Stimulated activated CD4-positive, alpha-beta T cell treated with anti-CD3 and anti-CD28 coated beads, Interleukin-12 subunit alpha, Interleukin-12 subunit beta, amount 100 ng/mL, for 48 hours (primary cell): ENCODE data around the gene CYTH3.

ENCODE experiments used
- DNase-seq, 3 donors: peaks; one replicate each; pipeline ENCODE4 v3.0.0-alpha.2; 2020; ENCODE audit warnings: low read depth in 2 of 3, low spot score in 1 of 3

Gene CYTH3

GRCh38 chr7:6167587-6168476, 104.6 kb downstream of the CYTH3 start:
- no peak for DNase-seq

- DNase-seq, result no peak
These were observed 105.3 kb downstream of the CYTH3 start for GRCh38 chr7:6167004-6167551.

- no peak for DNase-seq
These were observed 106.0 kb downstream of the CYTH3 start for GRCh38 chr7:6166443-6166891.

- DNase-seq, result no peak
These were observed 106.7 kb downstream of the CYTH3 start for GRCh38 chr7:6165521-6166320.

GRCh38 chr7:6165075-6165474, 107.3 kb downstream of the CYTH3 start:
- DNase-seq, result no peak

- DNase-seq, result no peak
These were observed 107.9 kb downstream of the CYTH3 start for GRCh38 chr7:6164491-6164890.

- DNase-seq, result no peak
These were observed 108.4 kb downstream of the CYTH3 start for GRCh38 chr7:6164010-6164409.

GRCh38 chr7:6163402-6163801, 109.0 kb downstream of the CYTH3 start:
- no peak for DNase-seq

- DNase-seq, result no peak
These were observed 109.6 kb downstream of the CYTH3 start for GRCh38 chr7:6162650-6163366.

- no peak for DNase-seq
These were observed 110.1 kb downstream of the CYTH3 start for GRCh38 chr7:6162331-6162620.

GRCh38 chr7:6161463-6162330, 110.7 kb downstream of the CYTH3 start:
- no peak for DNase-seq

GRCh38 chr7:6160191-6160623, 112.2 kb downstream of the CYTH3 start:
- DNase-seq, result no peak

GRCh38 chr7:6159524-6160031, 112.8 kb downstream of the CYTH3 start:
- DNase-seq, result no peak

GRCh38 chr7:6159097-6159483, 113.3 kb downstream of the CYTH3 start:
- no peak for DNase-seq

- DNase-seq, result no peak
These were observed 113.9 kb downstream of the CYTH3 start for GRCh38 chr7:6158424-6159096.

GRCh38 chr7:6157685-6158423, 114.6 kb downstream of the CYTH3 start:
- DNase-seq, result no peak

GRCh38 chr7:6156734-6157133, 115.7 kb downstream of the CYTH3 start:
- DNase-seq, result no peak

- DNase-seq, result no peak
These were observed 116.8 kb downstream of the CYTH3 start for GRCh38 chr7:6155596-6155995.
